NCI-H2227 treated with DMSO at 0.1 percent for 48 hours (cell line): ENCODE measurements around the gene ICOSLG.
"Not testable (repeated sequence)": the region's sequence is repeated elsewhere in the genome, so short reads cannot be mapped to it uniquely, and the experiment has no call there.

Experiments
- DNase-seq: peaks from one replicate; lab custom pipeline; 2025; lab: John Stamatoyannopoulos, UW

The ICOSLG gene

GRCh38 chr21:44265734-44266270 lies 25.1 kb upstream of the ICOSLG start:
- DNase-seq, result no peak

DNA sequence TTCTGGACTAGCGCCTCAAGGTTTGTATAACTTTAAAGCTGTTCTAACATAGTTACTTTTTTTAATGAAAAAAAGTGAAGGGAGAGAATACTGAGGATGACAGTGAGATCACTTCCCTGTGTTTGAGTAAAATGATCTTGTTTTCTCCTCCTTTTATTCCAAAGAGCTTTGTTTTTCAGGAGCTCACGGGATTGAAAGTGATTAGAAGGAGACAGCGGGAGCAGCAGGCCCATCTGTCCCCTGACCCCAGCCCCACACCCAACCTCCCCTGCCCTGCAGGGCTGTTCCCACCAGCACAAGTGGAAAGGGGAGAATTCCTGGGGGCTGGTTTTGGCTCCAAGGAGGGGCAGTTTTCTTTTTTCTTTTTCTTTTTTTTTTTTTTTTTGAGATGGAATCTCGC lies 23.0 kb upstream of the ICOSLG start:
- DNase-seq, result no peak

DNA sequence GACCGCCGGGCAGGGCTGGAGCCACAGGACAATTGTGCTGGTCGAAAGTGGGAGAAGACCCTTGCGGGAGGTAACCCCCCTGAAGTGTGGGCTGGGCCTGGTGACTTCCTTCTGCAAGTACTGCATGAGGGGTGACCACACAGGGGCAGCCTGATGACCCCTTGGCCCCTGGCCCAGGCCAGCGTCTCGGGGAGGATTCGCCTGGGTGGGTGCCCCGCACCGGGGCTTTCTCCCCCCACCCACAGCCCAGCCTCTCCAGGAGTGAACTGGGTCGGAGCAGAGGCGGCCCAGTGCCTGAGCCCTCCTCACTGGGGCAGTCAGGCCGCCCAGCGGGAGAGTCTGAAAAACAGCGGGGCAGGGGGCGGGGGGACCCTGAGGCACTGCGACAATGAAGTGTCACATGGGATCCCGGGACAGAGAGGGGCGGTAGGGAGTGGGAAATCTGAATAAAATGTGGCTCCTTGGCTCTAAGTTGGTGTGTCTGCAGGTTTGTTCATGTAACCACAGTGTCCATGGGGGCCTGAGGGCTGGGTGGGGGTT lies 22.5 kb upstream of the ICOSLG start:
- DNase-seq, result no peak

DNA sequence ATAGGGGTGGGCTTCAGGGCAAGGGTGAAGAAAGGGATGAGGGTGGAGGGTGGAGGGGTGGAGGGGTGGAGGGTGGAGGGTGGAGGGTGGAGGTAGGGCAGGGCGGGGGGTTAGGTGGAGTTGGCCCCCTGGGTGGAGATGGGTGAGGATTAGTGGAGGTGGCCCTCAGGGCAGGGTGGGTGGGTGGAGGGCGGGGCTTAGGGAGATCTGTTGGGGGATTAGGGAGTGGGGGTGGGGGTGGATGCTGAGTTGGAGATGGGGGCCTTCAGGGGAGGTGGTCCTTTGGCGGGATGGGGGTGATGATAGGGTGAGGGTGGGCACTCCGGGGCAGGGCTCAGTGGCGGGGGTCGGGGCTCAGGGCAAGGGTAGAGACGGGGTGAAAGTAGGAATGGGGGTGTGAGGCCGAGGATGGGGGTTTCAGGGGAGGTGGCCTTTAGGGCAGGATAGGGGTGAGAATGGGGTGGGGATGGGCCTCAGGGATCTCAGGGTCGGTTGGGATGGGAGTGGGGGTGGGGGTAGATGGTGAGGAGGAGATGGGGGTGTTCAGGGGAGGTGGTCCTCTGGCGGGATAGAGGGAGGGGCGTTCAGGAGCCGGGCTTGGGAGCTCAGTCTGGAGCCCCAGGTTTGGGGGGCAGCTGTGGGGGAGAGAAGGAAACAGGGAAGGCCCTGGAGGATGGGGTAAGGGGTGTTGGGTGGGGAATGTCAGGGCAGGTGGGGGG lies 21.8 kb upstream of the ICOSLG start:
- DNase-seq, result no peak

DNA sequence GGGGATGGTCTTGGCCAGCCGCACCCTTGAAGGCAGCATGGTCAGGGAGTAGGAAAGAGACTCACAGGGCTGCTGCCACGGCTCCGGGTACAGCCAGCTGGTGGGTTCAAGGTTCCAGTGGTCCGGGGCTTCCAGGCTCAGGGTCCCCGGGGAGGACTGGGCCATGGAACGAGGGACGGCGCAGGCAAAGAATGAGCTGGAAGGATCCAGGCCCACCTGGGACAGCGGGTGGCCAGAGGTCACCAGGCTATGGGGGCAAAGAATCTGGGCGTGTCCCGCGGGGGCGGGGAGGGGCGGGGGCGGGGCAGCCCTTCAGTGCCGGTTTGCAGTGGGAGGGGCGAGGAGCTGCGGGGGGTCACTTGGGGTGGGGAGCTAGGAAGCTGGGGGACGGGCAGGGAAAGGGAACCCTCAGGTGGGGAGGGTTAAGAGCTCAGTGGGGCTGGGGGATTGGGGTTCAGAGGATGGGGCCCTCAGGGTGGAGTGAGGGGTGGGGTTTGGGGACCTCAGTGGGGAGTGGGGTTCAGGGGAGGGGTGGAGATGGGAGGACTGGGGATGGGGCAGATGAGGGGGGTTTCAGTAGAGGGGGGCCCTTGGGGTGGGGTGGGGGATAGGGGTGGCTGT lies 21.0 kb upstream of the ICOSLG start, which contains the start of gene DNMT3L:
DNMT3L (minus strand) TSS at position 223 of the 621 bp plus-strand sequence. CDS start 638 bp downstream, outside the sequence.
- no peak for DNase-seq

DNA sequence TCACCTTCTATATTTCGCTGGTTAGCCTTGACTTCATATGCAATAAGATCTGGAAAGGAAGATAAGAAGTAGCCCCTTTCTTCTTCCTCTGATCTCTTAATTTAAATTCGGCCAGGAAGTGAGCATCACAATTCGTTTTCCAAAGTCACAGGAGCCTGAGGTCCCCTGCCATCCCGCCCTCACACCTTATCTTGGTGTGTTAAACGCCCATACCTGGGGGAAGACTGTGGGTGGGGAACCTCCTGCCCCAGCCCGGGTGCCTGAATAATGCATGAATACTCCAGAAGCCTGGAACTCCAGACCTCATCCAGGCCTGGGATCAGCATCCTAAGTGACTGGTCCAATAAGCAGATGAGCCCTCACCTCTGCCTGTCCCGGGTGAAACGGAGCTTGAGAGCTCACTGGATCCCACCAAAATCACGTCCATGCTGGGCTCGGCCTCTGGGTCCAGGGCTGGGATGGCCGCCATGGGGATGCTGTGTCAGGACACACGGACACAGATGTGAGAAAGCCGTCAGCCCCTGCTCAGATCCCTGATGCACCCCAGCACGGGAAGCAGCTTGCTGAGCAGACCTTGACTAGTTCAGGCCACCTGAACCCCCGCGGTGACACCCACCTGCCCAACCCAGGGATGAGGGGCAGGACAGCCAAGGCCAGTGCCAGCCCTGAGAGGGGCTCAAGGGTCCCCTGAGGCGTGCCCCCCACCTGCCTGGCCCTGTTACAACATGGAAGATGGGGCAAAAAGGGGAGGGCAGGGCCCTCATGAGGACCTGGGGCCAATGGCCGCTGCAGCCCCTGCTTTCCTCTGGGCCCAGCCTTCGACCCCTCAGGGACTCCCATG lies 20.3 kb upstream of the ICOSLG start:
- DNase-seq, result no peak

- no peak for DNase-seq
Measured at GRCh38 chr21:44260066-44260465, 19.3 kb upstream of the ICOSLG start.

GRCh38 chr21:44259082-44259705 lies 18.5 kb upstream of the ICOSLG start:
- DNase-seq, result no peak

DNA sequence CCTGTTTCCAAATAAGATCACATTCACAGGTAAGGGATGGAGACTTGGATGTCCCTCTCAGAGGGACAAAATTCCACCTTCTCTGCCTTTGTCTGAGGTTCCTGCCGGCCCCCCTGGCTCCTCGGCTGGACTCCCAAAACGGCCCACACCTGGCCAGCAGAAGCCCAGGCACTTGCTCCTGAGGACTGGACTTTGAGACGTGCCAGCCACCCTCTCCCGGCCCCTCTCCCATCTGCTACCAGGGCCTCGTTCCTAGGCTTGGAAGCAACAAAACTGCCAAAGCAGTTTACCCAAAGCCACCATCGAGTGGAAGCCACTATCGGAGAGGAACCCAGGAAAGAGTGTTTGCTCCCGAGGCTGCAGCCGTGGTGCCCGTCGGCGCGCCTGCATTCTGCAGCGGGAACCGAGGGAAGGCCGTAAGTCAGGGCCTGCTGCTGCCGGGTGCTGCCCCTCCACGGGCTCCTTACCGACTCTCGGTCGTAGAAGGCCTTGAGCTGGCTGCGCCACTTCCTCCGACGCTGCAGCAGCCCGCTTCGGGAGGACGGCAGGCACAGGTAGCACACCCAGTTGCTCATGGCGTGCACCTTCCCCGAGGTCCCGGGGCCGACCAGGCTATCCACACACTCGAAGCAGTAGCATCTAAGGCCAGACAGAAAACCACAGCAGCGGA lies 17.4 kb upstream of the ICOSLG start:
- no peak for DNase-seq

GRCh38 chr21:44255511-44255981 lies 14.8 kb upstream of the ICOSLG start:
- DNase-seq, result no peak

DNA sequence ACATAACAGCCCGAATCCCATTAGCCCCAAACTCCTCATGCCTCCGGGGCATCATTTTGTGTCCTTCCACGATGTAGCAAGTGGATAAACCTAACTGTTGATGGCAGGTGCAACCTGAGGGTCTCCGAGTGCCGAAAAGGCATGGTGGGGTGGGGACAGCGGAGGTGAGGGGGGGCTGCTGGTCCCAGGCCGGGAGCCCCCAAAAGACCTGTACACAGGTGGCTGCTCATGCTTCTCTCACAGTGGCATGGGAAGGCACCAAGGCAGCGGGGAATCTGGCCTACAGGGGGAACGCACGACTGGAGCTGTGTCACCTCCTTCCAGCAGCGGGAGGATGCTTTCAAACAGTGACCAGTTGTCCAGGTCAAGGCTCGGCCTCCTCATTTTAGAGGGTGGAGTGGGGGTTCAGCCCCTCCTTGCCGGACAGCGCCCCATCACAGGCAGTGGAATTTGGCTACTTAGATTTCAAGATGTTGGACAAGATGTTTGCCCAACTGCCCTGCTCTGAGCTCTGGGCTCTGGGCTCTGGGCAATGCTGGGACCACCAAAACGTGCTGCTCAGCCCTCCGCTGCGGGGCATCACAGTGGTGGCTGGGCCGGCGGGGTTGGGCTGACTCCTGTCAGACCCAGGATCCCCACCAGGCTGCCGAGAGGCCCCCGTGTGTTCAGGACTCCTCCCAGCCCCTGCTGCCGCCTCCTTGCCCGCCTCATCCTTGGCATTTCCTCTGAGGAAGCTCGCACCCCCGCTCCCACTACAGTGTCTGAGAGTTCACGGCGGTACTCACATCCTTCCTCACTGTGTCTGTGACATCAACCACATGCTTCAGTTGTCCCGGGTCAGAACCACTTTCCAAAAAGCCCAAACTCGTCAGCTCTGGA lies 13.3 kb upstream of the ICOSLG start:
- DNase-seq, result no peak

DNA sequence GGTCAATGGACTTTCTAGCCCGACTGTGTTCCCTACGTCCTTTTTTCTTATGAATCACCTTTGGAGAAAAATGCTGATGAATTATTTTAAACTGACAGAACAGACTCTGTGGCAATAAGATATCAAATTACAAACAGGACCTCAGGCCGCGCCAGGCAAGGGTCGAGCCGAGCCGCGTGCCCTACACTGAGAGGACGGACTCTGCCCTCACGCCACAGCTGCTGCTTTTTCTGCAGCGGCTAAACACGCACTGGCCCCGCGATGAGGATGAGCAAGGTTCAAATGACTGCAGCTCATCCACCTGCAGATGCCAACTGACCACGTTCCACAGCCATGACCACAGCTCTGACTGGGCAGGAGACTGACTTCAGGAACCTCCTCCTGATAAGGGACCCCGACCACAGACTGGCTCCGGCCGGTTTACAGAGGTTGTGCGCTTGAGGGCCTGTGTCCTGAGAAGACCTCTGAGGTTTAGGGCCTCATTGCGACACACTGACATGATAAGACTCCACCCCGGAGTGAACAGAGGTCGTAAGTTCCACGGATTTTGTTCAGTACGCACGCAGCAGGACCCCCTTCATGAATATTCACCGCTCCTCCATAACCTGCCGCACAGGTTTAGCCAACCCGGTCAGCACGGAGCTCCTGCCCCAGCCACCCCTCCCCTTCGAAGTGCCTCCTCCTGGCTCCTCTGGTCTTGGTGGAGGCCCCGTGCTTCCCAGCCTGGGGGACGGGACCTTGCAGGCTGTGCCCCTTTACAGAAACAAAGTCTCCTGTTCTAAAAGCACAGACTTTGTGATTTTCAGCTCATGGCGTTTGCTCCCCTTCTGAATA lies 8.7 kb upstream of the ICOSLG start:
- DNase-seq, result not testable (repeated sequence)

GRCh38 chr21:44247904-44248303 lies 7.2 kb upstream of the ICOSLG start:
- DNase-seq, result not testable (repeated sequence)

DNA sequence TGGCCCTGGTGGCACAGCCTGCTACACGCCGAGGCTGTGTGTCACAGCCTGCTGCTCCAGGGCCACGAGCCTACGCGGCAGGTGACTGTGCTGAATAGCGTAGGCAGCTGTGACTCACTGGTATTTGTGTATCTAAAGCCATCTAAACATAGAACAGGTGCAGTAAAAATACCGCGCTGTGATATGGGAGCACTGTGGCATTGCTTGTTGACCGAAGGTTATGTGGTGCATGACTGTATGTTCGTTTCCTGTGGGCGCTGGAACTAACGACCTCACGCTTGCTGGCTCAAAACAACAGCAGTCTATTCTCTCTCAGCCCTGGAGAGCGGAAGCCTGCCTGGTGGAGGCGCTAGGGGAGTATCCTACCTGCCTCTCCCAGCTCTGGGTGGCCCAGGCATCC lies 3.2 kb upstream of the ICOSLG start:
- DNase-seq, result not testable (repeated sequence)

DNA sequence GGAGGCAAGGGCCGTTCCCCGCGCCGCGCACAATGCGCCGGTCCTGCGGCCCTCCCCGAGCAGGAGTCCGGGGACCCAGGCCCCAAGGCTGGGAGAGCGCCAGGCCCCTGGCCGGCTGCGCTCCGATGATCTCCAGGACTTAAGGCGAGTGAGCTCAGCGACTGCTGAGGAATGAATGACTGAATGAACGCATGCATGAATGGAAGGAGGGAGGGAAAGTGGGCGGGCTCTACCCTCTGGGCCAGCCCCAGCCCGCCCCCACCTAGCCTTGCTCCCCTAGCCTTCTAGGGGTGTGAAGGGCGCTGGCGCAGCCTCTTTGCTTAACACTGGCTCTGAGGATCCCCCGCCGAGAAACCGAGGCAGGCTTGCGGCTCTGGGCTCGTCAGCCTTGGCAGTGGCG lies 538 bp upstream of the ICOSLG start:
- not testable (repeated sequence) for DNase-seq

GRCh38 chr21:44240353-44240752 lies 390 bp downstream of the ICOSLG start:
- not testable (repeated sequence) for DNase-seq

DNA sequence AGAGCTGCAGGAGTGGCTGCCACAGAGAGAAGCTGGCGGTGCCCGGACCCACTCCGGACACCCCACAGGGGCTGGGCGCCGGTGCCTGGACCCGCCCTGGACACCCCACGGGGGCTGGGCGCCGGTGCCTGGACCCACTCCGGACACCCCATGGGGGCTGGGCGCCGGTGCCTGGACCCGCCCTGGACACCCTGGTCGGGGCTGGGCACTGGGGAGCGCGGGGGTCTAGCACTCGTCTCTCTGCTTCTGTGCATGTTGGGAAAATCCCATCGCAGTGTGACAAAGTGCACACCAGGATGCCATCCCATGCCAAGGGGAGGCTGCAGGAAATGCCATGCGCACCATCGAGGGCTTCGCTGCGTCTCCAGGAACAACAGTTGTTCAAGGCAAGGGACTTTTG lies 11.2 kb downstream of the ICOSLG start:
- not testable (repeated sequence) for DNase-seq

DNA sequence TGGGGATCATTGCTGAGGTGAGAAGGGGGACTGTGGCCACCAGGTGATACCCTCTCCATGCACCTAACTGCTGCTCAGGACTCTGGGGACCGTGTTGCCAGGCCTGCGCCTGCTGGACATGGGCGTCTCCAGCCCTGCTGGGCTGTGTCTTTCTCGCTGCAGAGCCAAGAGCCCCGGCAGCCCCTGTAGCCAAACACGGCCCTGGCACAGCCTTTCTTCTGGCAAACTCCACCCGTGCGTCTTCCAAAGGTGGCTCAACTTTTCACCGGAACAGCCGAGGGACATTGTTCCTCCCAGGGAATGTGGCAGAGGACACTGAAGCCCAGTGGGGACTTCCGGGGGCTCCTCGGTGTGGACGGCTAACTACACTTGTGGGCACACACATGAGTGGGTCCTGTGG lies 12.6 kb downstream of the ICOSLG start:
- not testable (repeated sequence) for DNase-seq

DNA sequence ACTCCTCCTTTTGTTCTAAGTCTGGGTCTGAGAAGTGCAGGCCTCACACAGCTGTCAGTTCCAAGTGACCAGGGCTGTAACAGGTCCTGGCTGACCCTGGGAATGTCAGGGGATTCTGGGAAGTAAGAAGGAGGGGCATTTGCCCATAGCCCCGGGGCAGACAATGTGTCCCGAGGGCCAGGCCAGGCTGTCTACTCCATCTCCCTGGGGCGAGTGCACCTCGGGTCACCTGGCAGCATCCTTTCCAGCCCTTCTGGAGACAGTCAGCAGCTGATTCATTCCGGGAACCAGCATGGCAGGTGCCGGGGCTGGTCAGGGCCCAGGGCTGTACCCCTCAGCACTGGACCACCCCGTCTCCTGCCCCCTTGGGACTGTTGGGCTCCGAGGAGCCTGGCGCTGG lies 13.1 kb downstream of the ICOSLG start:
- not testable (repeated sequence) for DNase-seq
